Gastroesophageal sphincter (tissue), 4 donors: Measurements from ENCODE around the gene IFT172. TPM values are rescaled to one million over a fixed set of nuclear protein-coding genes. Genes with fewer than 3 reads are reported as not detected.

Experiments
- ATAC-seq: fragments of 150-250 bp; one replicate; pipeline ENCODE4 v1.9.1; 2016; ENCODE audit warnings: mild to moderate bottlenecking, moderate library complexity
- H3K27ac ChIP-seq, 4 donors: fragments of 200-600 bp; sonication (generic) in 3 of 4; 1 replicate in 3 of 4; 2 replicates in 1 of 4; pipeline ENCODE4 v1.5.1; 2016 to 2019
- H3K27me3 ChIP-seq: fragments of 200-600 bp; sonication (generic); one replicate; pipeline ENCODE4 v1.5.1; 2019
- H3K36me3 ChIP-seq, 2 donors: fragments of 200-600 bp; sonication (generic); one replicate each; pipeline ENCODE4 v1.5.1; 2019; ENCODE audit warnings: control low read depth in 1 of 2
- H3K4me1 ChIP-seq, 3 donors: fragments of 200-600 bp; sonication (generic); 1 replicate in 2 of 3; 2 replicates in 1 of 3; pipeline ENCODE4 v1.5.1; 2016 to 2019; ENCODE audit warnings: control low read depth in 2 of 3
- H3K4me3 ChIP-seq, 2 donors: fragments of 200-600 bp; sonication (generic); one replicate each; pipeline ENCODE4 v1.5.1; 2019; ENCODE audit warnings: mild to moderate bottlenecking in 1 of 2, moderate library complexity in 1 of 2
- H3K9me3 ChIP-seq, 3 donors: fragments of 200-600 bp; sonication (generic); one replicate each; pipeline ENCODE4 v1.5.1; 2017 to 2019; ENCODE audit warnings: control low read depth in 2 of 3
- EP300 ChIP-seq: sonication (generic); formaldehyde crosslinking; IDR thresholded peaks from one replicate; pipeline ENCODE4 v1.6.1; 2017; ENCODE audit warnings: antibody characterized with exemption, mild to moderate bottlenecking
- POLR2A ChIP-seq, 2 donors: fragments of 450-650 bp; IDR thresholded peaks; one replicate each; pipeline ENCODE4 v1.6.1; 2017; ENCODE audit warnings: antibody characterized with exemption in 2 of 2, mild to moderate bottlenecking in 2 of 2, moderate library complexity in 1 of 2
- POLR2AphosphoS5 ChIP-seq: sonication (generic); formaldehyde crosslinking; IDR thresholded peaks from one replicate; pipeline ENCODE4 v1.6.1; 2017; ENCODE audit warnings: antibody characterized with exemption
- WGBS, 2 donors: methylation state at CpG; one replicate each; pipeline ENCODE4 v1.1.5; 2018; ENCODE audit warnings: low coverage in 1 of 2; 5-methylcytosine and 5-hydroxymethylcytosine counted together
- total RNA-seq, 4 donors: library from RNA; depleted of rRNA; stranded (reverse); fragments of >200 nt; gene quantifications; one replicate each; pipeline ENCODE4 v1.1.0, GENCODE V29; 2016
- TF ChIP-seq, protein P1 (sequence below), 4 experiments: fragments of 200-600 bp in 2 of 4; fragments of 450-650 bp in 2 of 4; sonication (generic) in 1 of 4; IDR thresholded peaks; one replicate each; pipeline ENCODE4 v1.5.1; 2017 to 2019; ENCODE audit warnings: antibody characterized with exemption in 4 of 4, mild to moderate bottlenecking in 2 of 4, moderate library complexity in 2 of 4

IFT172 gene
- total RNA-seq, 4 donors from 2014 or later = 17.9 to 34.8 (median 30.3) TPM

DNA sequence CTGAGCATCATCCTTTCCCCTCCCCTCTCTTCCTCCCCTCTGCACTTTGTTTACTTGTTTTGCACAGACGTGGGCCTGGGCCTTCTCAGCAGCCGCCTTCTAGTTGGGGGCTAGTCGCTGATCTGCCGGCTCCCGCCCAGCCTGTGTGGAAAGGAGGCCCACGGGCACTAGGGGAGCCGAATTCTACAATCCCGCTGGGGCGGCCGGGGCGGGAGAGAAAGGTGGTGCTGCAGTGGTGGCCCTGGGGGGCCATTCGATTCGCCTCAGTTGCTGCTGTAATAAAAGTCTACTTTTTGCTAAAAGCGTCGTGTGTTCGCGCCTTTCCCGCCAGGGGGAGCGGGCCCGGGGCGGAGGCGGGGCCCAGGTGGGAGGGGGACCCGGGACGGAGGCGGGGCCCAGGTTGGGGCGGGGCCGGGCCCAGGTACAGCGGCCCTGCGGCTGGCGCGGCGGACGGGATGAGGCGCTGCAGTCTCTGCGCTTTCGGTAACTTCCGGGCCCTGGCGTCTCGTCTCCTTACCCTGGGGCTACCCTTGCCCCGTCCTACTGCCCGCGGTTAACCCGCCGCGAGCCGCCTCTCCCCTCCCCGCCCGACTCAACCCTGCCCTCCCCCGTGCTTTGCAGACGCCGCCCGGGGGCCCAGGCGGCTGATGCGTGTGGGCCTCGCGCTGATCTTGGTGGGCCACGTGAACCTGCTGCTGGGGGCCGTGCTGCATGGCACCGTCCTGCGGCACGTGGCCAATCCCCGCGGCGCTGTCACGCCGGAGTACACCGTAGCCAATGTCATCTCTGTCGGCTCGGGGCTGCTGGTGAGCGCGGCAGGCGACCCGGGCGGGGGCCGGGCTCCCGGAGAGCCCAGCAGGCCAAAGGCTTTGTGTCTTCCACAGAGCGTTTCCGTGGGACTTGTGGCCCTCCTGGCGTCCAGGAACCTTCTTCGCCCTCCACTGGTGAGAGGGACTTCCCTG is 47.3 kb downstream of the IFT172 start, which contains the start of gene KRTCAP3:
Gene KRTCAP3 (plus strand): TSS at position 424 of the 962 bp plus-strand sequence. CDS start 32 bp downstream, at position 456.
- 43 to 48% methylated on average over 2 to 13 of the region's 80 CpGs for WGBS, 2 donors
- H3K27ac ChIP-seq = peak within 1 kb of the TSS in 3 of 4 donors; percentile 34 to 73 (median 57)

DNA sequence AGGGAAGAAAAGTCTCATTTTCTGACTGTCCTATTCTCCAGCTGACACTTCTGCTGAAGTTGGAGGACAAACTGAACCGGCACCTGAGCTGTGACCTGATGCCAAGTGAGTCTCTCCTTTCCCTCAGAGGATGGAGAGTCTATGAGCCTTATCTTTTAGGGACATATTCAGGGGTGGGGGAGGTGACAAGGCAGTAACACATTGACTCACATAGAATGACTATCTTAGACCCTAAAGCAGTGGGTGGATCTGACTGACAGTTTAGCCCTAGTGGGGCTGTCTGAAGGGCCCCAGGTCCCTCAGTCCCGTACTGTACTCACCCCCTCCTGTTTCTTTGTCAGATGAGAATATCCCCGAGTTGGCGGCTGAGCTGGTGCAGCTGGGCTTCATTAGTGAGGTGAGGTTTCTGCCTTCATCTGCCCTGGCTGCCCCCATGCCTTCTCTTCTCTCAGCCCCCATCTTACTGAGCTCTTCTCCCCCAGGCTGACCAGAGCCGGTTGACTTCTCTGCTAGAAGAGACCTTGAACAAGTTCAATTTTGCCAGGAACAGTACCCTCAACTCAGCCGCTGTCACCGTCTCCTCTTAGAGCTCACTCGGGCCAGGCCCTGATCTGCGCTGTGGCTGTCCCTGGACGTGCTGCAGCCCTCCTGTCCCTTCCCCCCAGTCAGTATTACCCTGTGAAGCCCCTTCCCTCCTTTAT is 48.2 kb downstream of the IFT172 start:
- H3K9me3 ChIP-seq = no peaks in the 10 kb centered on the region
- no peaks in the 10 kb centered on the region for H3K27me3 ChIP-seq
- no peak overlapping the region for H3K27ac ChIP-seq
- TF ChIP-seq EP300 (no peak), POLR2A (IDR thresholded peaks at IDR 0.05) (no peak), POLR2AphosphoS5 (no peak)
- TF ChIP-seq, protein P1, sequence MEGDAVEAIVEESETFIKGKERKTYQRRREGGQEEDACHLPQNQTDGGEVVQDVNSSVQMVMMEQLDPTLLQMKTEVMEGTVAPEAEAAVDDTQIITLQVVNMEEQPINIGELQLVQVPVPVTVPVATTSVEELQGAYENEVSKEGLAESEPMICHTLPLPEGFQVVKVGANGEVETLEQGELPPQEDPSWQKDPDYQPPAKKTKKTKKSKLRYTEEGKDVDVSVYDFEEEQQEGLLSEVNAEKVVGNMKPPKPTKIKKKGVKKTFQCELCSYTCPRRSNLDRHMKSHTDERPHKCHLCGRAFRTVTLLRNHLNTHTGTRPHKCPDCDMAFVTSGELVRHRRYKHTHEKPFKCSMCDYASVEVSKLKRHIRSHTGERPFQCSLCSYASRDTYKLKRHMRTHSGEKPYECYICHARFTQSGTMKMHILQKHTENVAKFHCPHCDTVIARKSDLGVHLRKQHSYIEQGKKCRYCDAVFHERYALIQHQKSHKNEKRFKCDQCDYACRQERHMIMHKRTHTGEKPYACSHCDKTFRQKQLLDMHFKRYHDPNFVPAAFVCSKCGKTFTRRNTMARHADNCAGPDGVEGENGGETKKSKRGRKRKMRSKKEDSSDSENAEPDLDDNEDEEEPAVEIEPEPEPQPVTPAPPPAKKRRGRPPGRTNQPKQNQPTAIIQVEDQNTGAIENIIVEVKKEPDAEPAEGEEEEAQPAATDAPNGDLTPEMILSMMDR (IDR thresholded peaks at IDR 0.05) = no peak
- no peak overlapping the region for H3K4me3 ChIP-seq
- peaks cover 0 to 15% (median 3%) of the 10 kb centered on the region in 3 donors for H3K4me1 ChIP-seq
- 76 to 86% methylated on average over 1 to 8 of the region's 10 CpGs for WGBS, 2 donors
- H3K36me3 ChIP-seq = peaks cover 4 to 84% of the 10 kb centered on the region in 2 donors
- no peak for ATAC-seq

More for the DNA sequence above, 47.3 kb downstream of the IFT172 start, which contains the start of gene KRTCAP3:
- Histone ChIP-seq H3K9me3 (no peaks in the 10 kb centered on the region), H3K27me3 (no peaks in the 10 kb centered on the region), H3K4me1 (peaks cover 0 to 15% (median 3%) of the 10 kb centered on the region in 3 donors), H3K36me3 (peaks cover 1 to 82% of the 10 kb centered on the region in 2 donors), H3K4me3 (peak within 1 kb of the TSS in 1 of 2 donors; percentile 42)
- ATAC-seq = peak; percentile 48
- TF ChIP-seq POLR2AphosphoS5 (peak; percentile 32), EP300 (no peak), POLR2A (IDR thresholded peaks at IDR 0.05) (peak in 1 of 2 donors; percentile 6)
- TF ChIP-seq, protein P1 (IDR thresholded peaks at IDR 0.05) = peak in 1 of 4 experiments; percentile 6

DNA sequence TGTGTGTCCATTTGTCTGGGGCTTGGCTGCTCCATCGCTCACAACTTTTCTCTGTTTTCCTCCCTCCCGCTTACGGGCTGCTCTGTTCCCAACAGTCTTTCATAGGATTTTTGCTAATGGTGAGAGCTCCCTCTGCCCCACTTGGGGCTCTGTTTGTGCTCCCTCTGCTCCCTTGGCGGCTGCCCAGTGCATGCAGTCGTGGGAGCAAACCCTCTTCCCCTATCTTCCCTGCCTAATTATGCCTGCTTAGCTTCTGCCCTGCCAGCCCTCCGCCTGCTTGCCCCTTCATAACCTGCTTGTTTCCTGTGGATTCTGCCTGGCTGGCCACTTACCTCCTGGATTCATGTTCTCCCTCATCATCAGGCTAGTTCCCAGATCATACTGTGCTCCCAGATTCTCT is 53.9 kb downstream of the IFT172 start:
- no peaks in the 10 kb centered on the region for H3K9me3 ChIP-seq
- peaks cover 0 to 29% (median 9%) of the 10 kb centered on the region in 3 donors for H3K4me1 ChIP-seq
- H3K4me3 ChIP-seq = no peak overlapping the region
- no peaks in the 10 kb centered on the region for H3K27me3 ChIP-seq
- no peak overlapping the region for H3K27ac ChIP-seq
- TF ChIP-seq, protein P1 (IDR thresholded peaks at IDR 0.05) = no peak
- TF ChIP-seq EP300 (no peak), POLR2A (IDR thresholded peaks at IDR 0.05) (no peak), POLR2AphosphoS5 (no peak)
- WGBS, 2 donors = 77 to 96% methylated on average over 4 to 6 of the region's 6 CpGs
- H3K36me3 ChIP-seq = peaks cover 4 to 77% of the 10 kb centered on the region in 2 donors
- no peak for ATAC-seq

DNA sequence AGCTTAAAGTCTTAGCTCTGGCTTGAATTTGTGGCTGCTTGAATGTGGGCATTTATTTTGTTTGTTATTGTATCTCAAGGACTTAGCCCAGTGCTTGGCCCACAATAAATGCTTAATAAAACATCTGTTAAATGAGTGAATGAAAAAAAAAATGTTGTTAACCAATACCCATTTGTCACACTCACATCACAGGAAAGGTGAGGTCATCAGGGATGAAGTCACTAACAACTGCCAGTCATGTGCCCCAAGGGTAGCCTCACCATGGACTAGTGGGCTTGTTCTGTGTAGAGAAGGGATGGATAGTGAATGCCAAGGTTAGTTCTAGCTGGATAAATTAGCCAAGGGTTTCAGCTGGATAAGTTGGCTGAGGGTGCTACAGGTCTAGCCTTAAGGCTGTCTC is 58.1 kb downstream of the IFT172 start:
- H3K4me3 ChIP-seq = no peak overlapping the region
- no peak overlapping the region for H3K27ac ChIP-seq

More for the DNA sequence above, 58.1 kb downstream of the IFT172 start:
- Histone ChIP-seq H3K4me1 (peaks cover 6 to 50% (median 19%) of the 10 kb centered on the region in 3 donors), H3K36me3 (peaks cover 0 to 35% of the 10 kb centered on the region in 2 donors), H3K9me3 (no peaks in the 10 kb centered on the region), H3K27me3 (no peaks in the 10 kb centered on the region)
- TF ChIP-seq EP300 = no peak
- TF ChIP-seq, protein P1 (IDR thresholded peaks at IDR 0.05) = no peak
- TF ChIP-seq POLR2AphosphoS5 = no peak
- no peak for TF ChIP-seq POLR2A (IDR thresholded peaks at IDR 0.05)
- no peak for ATAC-seq
